Measurements from ENCODE around the gene SRR.
"Not testable (repeated sequence)": the region's sequence is repeated elsewhere in the genome, so short reads cannot be mapped to it uniquely, and the experiment has no call there.

SRR gene, protein sequence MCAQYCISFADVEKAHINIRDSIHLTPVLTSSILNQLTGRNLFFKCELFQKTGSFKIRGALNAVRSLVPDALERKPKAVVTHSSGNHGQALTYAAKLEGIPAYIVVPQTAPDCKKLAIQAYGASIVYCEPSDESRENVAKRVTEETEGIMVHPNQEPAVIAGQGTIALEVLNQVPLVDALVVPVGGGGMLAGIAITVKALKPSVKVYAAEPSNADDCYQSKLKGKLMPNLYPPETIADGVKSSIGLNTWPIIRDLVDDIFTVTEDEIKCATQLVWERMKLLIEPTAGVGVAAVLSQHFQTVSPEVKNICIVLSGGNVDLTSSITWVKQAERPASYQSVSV

DNA sequence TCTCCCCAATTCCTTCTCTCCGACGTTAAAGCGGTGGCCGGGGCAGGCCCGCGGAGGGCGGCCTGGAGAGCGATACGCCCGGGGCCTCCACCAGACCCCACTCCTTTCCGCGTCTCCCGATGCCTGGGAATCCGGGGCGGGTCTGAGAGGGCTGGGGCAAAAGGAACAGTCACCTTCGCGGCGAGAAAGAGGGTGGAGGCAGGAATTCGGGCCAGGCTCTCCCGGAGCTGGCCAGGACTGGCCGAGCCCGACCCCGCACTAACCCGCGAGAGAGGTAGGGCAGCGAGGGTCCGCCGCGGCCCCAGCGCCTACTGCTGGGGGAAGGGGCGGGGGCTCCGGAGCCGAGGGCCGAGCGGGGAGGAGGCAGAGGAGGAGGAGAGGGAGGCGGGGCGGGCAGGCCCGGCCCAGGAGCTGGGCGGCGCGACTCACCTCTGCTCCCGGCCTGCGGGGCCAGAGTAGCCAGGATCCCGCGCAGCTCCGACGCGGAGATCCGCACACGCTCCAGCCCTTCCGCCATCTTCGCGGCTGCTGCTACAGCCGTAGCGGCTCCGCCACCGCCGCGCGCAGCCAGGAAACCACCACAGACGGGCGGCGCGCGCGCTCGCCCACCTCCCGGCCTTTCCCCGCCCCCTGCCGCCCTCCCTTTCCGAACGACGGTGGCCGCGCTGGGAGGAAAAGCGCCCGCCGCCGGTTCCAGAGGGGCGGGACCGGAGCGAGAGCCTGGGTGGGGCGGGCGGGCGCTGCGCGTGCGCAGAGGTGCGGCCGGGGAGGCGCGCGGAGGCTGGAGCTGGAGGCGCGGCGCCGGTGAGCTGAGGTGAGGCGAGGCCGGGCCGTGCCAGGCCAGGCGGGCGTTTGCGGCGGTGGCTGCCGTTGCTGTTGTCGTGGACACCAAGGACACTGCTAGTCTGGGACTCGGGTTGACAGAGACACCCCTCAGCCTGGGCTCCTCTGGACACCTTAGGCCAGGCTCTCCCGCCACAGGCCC is at the start of gene SRR, which contains the start of gene SMG6:
Gene SRR, plus strand, starts transcription at position 747 of the 985 bp plus-strand sequence. CDS start 11,611 bp downstream, outside the sequence.
Gene SMG6, minus strand, starts transcription at position 582 of the 985 bp plus-strand sequence. Its CDS starts 65 bp downstream, at position 517.
- DNase-seq (ENCODE audit: low spot score): peak; percentile 94

DNA sequence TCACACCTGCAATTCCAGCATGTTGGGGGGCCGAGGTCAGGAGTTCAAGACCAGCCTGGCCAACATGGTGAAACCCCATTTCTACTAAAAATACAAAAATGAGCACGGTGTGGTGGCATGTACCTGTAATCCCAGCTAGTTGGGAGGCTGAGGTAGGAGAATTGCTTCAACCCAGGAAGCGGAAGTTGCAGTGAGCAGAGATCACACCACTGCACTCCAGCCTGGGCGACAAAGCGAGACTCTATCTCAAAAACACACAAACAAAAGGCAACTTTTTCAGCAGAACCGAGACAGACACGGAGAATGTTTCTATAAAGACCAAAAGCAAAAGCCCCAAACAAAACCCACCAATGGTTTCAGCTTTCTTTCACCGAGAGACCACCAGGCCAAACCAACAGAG is 44.9 kb upstream of the SRR start:
- DNase-seq (ENCODE audit: low spot score): not testable (repeated sequence)

DNA sequence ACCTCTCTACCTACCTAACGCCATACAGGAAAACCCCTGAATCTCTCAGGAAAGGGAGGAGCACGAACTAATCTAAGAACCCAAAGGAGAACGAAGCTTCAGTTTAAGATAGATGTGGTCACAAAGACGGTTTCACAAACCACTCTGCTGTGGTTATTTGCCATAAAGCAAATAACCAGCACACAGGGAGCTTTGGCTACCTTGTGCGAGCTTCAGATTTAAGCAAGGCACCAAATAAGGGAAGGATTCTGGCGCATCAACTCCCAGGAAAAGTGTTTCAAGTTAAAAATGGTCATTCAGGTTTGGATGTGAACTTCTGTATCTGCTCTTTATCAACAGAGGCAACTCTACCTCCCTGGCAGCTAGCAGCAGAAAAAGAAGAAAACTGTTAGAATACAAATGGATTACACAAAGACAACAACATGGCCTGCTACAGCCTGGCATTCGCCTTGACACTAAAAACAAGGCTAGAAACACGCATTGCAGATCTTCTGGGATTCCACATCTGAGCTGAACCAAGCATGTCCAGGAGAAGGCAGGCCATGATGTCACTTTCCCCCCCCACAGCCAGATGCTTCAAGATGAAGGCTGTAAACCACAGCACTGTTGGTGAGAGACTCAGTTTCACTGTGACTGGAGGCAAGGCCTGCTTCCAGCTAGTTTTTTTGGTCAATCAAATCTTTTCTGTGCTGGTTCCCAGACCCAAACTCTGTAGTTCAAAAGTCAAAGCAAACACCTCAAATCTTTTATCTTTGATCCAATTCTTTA is 43.8 kb upstream of the SRR start:
- peak; percentile 54 for DNase-seq (ENCODE audit: low spot score)

DNA sequence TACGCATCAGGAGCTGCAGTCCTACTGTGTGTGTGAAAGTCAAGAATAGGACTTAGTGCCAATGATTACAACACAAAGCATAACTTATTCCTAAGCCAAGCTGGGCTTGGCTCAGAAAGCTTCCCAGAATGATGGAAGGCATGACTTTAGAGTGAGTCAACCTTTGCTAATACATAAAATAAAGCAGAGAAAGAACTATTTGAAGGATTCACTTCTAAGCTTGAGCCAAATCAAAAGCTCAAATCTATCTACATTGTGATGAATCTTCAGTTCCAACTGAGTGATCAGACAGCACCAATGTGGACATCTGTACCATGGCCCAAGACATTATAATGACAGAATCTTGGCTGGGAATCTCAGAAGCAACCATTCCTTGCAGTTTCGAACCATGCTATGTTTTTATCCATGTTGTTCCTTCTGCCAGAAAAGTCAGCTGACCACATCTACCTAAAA is 41.6 kb upstream of the SRR start:
- no peak for DNase-seq (ENCODE audit: low spot score)

DNA sequence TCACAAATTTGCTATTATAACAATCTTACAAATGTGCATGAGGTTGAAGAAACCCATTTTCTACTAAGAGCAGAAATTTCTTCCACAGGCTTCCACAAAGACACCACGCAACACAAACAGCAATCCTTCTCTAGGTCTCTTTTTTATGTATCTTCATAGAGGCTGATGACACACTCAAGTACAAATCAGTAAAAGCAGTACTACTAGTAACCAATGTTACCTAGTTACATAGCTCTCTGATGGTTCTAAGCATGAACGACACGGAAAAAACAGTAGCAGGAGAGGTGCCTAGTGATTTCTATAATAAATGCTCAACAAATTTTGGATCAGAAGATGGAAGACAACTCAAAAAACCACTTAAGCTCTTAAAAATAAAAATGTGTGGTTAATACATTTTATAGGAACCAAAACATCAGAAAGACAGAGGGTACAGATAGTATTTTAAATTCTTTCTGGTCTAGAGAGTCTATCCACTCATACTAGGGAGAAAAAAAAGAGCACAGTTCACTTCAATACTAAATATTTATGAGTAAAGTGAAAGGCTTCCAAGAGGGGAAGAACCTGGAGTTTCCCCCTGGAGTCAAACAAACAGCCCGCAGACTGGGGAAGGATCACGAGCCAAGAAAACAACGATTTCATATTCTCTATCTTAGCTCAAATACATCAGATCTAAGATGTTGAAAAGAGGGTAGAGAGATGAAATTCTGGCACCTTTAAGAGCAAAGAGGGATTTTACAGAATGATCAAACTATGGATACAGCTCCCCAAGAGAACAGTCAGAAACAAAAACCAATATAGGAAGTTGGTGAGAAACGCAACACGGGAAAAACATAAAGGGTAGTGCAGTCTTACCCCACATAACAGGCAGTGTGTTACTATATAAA is 40.3 kb upstream of the SRR start:
- DNase-seq (ENCODE audit: low spot score): no peak

DNA sequence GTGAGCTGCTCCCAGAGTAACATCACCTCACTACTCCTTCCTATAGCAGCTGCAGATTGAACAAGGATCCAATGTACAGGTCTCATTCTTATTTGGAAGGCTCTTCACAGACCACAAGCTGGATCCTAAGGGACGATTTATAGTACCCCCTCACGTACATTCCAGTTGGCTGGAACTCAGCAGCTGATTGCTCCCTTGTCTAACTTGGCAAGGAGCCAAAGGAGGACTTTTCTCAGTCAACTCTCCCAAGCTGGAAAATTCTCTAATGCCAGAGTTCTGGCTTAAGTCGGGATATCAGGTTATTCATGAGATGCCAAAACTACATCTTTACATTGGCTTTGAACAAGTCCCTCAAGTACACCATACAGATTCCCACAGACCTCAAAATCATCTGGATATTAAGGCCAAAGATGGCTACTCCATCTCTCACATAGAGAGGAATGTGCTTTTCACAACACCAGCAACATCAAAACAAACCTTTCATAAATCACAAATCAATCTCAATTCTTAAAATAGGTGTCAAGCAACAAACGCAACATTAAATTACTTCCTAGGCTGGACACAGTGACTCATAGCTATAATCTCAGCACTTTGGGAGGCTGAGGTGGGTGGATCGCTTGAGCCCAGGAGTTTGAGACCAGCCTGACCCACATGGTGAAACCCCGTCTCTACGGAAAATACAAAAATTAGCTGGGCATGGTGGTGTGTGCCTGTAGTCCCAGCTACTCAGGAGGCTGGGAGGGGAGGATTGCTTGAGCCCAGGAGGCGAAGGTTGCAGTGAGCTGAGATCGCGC is 39.5 kb upstream of the SRR start:
- no peak for DNase-seq (ENCODE audit: low spot score)

DNA sequence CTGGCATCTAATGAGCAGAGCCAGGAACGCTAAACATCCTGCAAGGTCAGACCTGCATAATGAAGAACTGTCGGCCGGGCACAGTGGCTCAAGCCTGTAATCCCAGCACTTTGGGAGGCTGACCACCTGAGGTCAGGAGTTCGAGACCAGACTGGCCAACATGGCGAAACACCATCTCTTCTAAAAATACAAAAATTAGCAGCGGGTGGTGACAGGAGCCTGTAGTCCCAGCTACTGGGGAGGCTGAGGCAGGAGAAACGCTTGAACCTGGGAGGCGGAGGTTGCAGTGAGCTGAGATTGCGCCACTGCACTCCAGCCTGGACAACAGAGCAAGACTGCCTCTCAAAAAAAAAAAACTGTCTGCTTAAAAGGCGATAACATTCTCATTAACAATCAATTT is 38.6 kb upstream of the SRR start:
- DNase-seq (ENCODE audit: low spot score): not testable (repeated sequence)

DNA sequence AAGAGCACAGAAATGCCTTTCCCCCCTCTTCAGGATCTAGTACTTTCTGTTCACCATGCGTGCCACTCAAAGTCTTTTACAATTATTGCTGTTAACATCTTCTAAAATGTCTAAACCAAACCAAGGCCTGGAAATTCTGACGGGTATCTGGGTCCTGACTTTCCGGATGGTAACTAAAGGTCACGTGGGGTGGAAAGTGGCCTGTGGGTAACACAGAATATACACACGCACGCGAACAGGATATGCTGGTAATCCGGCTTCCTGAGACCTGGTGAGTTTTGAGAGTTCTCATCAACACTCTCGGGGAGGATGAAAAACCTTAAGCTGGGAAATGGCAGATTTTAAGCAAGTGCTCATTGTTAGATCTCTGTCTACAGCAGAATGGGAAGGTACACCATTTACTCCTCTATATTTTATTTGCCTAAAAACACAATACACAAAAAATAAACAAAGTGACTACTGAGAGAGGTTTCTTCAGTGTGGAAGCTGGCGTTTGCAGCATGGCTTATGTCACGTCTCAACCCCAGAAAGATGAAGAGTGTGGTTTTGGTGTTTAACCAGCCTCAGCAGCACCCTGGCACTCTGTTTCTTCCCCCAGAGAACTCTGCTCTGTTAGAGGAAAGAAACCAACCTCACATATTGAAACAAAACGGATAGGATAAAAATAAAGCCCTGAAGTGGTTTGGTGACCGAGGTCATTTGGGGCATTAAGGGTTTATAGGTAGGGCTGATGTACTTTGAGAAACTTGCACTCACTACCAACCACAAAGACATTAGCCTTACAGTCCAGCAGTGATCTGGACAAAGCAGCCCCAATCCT is 37.5 kb upstream of the SRR start:
- peak; percentile 86 for DNase-seq (ENCODE audit: low spot score)

DNA sequence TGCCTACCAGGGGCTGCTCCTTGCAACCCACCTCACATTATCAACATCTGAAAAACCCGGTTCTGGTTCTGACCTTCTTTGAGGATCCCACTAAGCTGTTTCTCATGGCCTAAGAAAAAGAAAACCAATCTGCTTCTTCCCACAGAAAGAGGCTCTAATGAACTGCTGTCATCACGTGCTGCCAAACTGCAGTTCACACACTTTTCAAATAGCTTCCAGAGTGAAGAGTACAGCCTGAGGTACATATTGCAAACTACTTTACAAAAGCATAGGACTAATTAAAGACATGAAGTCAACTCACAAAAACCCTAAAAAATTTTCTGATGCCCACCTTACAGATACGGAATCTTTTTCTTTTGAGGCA is 36.9 kb upstream of the SRR start:
- DNase-seq (ENCODE audit: low spot score): no peak

DNA sequence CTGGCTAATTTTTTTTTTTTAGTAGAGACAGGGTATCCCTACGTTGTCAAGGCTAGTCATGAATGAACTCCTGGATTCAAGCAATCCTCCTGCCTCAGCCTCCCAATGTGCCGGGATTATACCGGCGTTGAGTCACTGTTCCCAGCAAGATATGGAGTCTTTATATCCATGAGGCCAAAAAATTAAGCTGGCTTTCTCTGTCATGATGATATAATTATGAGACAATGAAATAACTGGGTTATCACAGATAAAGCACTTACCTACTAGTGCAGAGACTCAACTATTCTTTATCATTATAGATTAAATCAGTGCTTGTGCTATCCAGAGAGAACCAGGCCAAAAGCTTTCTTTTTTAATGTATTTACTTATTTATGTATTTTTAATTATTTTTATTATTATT is 36.4 kb upstream of the SRR start:
- DNase-seq (ENCODE audit: low spot score): no peak

DNA sequence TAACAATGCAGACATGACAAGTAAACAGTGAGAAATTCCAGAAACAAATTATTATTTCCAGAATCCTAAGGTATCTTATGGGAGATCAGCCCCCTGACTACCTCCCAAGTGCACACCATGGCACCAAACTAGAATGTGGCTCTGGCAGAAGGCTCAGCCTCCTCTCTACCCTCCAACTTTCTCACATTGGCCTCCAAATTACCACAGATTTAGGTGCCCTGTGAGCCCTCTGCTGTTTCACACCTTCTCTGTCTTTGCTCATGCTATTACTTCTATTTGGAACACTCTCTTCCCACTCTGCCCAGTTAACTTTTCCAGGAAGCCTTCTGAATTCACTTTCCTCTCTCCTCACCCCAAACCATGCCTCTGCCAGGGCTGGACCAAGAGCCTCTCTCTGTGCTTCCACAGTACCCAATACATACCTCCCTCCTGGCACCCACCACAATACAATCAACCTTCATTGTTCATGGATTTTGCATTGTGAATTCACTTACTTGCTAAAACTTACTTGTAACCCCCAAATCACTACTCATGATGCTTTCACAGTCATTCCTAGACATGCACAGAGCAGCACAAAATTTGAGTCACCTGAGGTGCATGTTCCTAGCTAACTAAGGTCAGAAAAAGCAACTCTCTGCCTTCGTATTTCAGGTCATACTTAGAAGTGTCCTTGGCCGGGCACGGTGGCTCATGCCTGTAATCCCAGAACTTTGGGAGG is 31.6 kb upstream of the SRR start:
- no peak for DNase-seq (ENCODE audit: low spot score)

DNA sequence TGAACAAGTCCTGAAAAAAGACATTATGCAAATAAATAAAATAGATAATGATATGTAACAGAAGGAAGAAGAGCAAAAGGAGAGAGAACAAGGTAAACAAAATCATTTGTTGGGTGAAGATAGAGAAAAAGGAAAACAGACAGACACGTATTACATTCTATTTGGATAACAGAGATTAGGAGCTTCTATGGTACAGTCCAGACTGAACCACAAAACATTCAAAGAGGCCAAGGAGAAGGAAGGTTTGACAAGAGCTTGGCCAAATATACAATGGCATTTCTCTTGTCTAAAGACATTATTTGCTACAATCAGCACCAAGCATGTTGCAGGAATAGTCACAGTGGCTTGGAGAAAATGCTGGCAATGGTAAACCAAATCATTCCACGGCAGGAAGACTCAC is 29.3 kb upstream of the SRR start:
- no peak for DNase-seq (ENCODE audit: low spot score)

DNA sequence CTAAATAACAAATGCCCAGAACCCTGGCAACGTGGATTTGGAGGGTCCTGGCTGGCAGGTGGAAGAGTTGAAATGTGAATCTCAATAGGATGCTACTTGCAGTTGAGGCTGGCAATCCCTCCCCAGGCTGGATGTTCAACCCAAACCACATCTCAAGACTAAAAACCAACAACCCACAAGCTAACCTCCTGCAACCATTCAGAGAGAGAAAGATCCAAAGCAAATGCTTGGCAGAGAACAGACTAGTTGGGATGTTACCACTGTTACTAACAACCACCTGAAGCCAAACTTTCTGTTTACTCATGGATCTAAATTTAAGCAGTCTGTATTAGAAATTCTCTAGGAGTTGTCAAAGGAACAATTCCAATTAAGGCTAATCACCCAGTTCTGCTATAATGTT is 28.0 kb upstream of the SRR start:
- DNase-seq (ENCODE audit: low spot score): no peak

DNA sequence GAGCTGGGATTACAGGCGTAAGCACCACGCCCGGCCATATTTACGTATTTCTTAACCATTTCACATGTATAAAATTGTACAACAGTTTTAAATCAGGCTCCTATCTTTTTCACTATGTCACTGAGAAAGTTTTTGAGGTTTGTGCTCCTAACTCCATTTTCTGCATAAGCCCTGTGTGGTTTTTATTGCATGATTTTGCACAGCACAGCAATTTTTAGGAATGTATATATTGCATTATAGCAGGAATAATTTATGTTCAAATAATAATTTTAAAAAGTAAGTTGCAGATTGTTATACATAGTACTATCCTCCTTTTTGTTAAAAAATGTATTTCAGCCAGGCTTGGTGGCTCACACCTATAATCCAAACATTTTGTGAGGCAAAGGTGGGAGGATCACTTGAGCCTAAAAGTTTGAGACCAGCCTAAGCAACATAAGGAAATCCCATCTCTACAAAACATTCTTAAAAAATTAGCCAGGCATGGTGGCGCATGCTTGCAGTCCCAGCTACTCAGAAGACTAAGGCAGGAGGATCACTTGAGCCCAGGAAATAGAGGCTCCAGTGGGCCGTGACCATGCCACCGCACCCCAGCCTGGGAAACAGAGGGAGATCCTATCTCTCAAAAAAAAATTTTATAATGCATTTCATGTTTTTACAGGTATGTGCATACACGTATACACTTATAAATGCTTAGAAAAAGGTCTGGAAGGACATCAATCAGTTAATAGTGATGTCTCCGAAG is 26.1 kb upstream of the SRR start:
- no peak for DNase-seq (ENCODE audit: low spot score)

DNA sequence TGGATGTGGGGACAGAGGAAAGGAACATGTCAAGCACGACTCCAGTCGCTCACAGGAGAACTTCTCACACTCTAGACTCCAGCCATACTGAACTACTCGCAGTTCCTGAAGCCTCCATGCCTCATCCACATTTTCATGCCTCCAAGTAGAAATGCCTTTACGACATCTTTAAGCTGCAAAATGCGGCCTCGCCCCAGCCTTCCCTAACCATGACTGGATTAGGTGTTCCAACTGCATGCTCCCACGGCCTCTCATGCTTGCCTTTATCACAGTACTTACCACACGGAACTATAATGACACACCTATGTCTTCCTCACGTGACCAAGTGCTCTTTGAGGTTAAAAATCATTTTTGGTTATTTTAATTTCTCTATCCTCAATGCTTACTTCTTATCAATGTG is 24.0 kb upstream of the SRR start:
- DNase-seq (ENCODE audit: low spot score): no peak

DNA sequence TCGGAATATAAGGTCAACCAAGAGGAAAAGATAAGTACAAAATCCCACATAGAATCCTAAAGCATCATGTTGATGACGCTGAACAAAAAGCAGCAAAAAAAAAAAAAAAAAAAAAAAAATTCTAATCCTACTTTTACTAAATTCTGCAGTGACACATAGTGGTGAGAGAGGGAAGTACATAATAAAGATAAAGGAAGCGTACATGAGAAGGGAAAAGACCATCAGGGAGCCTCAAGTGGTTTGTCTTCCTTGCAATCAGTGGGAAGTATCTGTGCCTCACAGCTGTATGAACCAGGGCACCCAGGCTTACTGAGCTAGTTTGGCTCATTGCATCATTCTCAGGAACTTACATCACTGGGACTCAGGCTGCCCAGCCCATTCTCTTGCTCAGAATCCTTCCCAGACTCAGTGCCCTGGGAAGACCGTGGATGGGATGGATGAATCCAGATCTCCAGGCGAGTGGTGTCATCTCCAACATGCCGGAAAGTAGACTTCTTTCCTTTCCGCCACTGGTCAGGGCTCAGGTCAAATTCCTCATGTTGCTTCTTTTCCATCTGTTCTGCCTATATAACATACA is 21.4 kb upstream of the SRR start:
- peak; percentile 71 for DNase-seq (ENCODE audit: low spot score)

DNA sequence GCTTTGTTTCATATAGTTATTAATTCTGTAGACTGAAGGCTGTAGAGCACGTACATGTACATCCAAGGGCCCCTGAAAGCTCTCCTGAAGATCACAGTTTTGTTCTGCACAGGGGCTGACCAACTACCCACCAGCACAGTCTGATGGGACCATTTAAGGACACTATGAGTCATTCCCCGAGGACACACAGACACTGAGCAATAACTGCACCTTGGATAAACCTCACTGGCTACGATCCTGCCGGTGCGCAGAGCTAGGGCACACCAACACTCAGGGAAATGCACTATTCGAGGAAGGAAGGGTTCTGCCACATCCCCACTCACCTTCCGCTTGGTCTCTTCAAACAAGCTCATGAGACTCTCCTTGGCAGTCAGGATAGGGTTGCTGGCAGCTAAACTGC is 20.4 kb upstream of the SRR start:
- no peak for DNase-seq (ENCODE audit: low spot score)

Data from CD4-positive, alpha-beta T cell treated with Interleukin-2 at 100 ng/mL for 4 hours (primary cell).